ENCODE measurements around the gene ZNF511. TPM values are rescaled to one million over a fixed set of nuclear protein-coding genes. Genes with fewer than 3 reads are reported as not detected.

ZNF511 gene
- total RNA-seq, 4 donors from 2014 or later = 23.1 to 45.5 (median 30.0) TPM

DNA sequence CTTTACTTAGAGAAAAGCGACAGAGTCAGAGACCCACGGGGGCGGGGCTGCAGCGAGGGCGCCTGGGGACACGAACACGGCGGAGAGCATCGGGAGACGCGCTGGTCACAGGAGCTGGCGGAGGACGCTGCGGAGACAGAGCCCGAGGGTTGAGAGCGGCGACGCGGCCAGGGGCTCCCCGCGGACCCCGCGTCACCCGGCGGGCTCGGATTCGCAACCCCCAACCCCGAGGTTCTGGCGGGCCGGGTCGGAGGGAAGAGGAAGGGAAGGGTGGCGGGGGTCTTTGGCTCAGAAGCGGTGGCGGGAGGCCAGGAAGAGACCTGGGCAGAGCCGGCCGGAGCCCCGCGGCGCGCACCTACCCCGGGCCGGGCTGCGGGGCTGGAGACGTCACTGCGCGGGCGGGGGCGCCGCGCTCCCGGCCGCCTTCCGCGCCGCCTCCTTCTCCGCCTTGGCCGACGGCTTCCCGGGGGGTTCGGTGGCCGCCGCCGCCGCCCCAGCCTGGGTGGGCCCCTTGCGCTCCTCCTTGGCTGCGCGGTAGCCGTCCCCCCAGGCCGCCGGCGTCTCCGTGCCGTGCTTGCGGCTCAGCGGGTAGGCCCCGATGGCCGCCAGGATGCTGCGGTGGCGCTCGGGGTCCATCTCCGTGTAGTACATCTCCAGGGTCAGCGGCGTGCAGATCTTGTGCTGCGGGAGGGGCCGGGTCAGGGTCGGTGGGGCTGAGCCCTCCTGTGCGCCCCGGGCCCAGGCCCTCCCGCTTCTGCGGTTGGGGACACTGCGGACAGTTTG, 16.9 kb downstream of the ZNF511 start:
- peaks cover 18 to 28% of the 10 kb centered on the region in 2 donors for H3K27me3 ChIP-seq
- no peak for TF ChIP-seq POLR2A (IDR thresholded peaks at IDR 0.05)
- TF ChIP-seq, protein P1, sequence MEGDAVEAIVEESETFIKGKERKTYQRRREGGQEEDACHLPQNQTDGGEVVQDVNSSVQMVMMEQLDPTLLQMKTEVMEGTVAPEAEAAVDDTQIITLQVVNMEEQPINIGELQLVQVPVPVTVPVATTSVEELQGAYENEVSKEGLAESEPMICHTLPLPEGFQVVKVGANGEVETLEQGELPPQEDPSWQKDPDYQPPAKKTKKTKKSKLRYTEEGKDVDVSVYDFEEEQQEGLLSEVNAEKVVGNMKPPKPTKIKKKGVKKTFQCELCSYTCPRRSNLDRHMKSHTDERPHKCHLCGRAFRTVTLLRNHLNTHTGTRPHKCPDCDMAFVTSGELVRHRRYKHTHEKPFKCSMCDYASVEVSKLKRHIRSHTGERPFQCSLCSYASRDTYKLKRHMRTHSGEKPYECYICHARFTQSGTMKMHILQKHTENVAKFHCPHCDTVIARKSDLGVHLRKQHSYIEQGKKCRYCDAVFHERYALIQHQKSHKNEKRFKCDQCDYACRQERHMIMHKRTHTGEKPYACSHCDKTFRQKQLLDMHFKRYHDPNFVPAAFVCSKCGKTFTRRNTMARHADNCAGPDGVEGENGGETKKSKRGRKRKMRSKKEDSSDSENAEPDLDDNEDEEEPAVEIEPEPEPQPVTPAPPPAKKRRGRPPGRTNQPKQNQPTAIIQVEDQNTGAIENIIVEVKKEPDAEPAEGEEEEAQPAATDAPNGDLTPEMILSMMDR (IDR thresholded peaks at IDR 0.05) = no peak
- no peaks in the 10 kb centered on the region for H3K36me3 ChIP-seq
- peaks cover 0 to 4% of the 10 kb centered on the region in 2 donors for H3K4me1 ChIP-seq
- H3K27ac ChIP-seq = no peak overlapping the region
- no peaks in the 10 kb centered on the region for H3K9me3 ChIP-seq
- DNase-seq = no peak
- peak overlapping the region in 1 of 2 donors; percentile 14 for H3K4me3 ChIP-seq
- intact Hi-C loops (cut with DNase I; ENCODE audit: low total_unique reads) = no loop called here

DNA sequence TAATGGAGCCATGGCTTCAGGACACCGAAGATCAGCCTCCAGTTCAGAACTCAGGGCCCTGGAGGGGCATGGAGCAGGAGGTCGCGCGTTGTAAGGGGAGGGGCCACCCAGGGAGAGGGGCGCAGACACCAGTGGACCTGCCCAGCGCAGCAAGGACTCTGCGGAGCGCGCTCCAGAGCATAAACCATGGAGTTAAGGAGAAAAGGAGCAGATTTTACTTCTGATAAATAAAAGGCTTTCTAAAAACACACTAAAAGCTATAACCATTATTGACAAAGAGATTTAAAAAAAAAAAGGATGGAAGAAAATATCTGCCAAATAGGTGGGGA, 17.5 kb downstream of the ZNF511 start:
- Histone ChIP-seq H3K27ac (no peak overlapping the region), H3K27me3 (peaks cover 18 to 28% of the 10 kb centered on the region in 2 donors)
- TF ChIP-seq, protein P1 (IDR thresholded peaks at IDR 0.05) = no peak
- no peak for TF ChIP-seq POLR2A (IDR thresholded peaks at IDR 0.05)

DNA sequence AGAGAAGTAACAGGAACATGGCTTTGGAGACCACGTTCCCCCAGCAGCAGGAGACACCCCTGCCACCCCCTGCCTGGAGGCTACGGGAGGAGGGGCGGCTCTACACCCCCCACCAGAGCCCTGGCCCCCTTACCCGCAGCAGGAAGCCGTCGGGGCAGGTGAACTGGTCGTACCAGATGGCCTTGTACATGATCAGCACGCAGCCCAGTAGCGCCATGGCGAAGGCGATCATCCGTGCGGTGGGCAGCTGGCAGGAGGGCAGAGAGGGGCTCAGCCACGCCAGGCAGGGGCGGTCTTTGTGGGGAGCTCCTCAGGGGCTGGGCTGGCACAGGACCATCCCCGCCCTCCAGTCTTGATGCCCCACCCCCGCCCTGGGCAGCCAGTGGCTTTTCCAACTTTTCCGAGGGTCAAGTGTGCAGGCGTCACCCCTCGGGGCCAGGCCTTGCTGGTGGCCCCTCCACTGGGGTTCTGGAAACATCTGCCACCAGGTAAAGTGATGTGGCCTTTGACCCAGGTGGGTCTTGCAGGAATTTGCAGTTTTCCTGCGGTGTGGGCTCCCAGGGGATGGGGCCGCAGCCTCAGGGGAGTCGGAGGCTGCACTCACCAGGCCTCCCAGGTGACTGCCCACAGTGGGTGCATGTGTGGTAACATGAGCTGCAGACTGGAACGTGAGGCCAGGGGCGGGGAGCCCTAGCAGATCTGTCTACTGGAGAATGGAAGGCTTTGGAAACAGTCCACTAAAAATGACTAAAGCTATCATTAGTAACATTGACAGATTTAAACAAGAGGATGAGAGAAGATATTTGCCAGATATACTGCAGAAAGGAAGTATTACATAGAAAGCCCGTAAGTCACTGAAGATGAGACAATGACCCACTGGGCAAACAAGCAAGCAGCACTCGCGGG, 18.3 kb downstream of the ZNF511 start:
- intact Hi-C loops (cut with DNase I; ENCODE audit: low total_unique reads) = no loop called here
- Histone ChIP-seq H3K27me3 (peaks cover 18 to 28% of the 10 kb centered on the region in 2 donors), H3K4me3 (no peak overlapping the region), H3K9me3 (no peaks in the 10 kb centered on the region), H3K36me3 (no peaks in the 10 kb centered on the region), H3K27ac (no peak overlapping the region), H3K4me1 (peaks cover 0 to 4% of the 10 kb centered on the region in 2 donors)
- no peak for TF ChIP-seq POLR2A (IDR thresholded peaks at IDR 0.05)
- TF ChIP-seq, protein P1 (IDR thresholded peaks at IDR 0.05) = no peak
- DNase-seq = no peak

More for the DNA sequence above, 17.5 kb downstream of the ZNF511 start:
- H3K4me3 ChIP-seq = no peak overlapping the region
- H3K36me3 ChIP-seq = no peaks in the 10 kb centered on the region
- intact Hi-C loops (cut with DNase I; ENCODE audit: low total_unique reads) = no loop called here
- peaks cover 0 to 4% of the 10 kb centered on the region in 2 donors for H3K4me1 ChIP-seq
- no peaks in the 10 kb centered on the region for H3K9me3 ChIP-seq
- DNase-seq = no peak

DNA sequence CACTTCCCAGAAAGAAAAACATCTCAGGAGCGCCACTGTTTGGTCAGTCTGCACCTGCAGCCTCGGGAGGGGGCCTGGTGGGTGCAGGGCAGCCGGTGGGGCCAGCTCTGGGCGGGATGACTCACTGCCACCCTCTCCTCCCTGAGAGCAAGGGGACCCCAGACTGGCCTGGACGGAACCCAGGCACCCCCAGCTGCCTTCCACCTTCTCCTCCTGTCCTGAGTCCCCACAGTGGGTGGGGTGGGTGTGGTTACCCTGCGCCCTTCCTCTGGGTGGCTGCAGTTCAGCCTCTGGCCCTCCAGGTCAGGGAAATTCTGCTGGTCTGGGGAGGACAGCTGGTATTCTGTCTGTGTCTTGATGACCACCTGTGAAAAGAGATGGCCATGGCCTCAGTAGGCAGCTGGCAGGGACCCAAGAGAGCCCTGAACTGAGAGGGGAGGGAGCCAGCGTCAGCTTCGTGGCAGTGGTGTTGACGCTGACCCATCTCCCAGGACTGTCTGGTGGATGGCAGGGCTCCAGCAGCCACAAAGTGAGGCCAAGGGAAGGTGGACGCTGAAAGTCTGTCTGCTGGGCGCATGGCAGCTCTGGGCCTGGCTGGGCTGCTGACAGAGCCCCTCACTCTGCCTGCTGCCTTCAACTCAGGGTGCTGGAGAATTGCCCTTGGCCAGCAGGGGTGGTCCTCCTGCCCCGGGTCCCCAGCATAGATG, 19.1 kb downstream of the ZNF511 start:
- no peak for TF ChIP-seq POLR2A (IDR thresholded peaks at IDR 0.05)
- TF ChIP-seq, protein P1 (IDR thresholded peaks at IDR 0.05) = no peak
- H3K4me1 ChIP-seq = peaks cover 0 to 4% of the 10 kb centered on the region in 2 donors
- H3K9me3 ChIP-seq = no peaks in the 10 kb centered on the region
- H3K36me3 ChIP-seq = no peaks in the 10 kb centered on the region
- DNase-seq = no peak
- H3K4me3 ChIP-seq = no peak overlapping the region
- H3K27me3 ChIP-seq = peaks cover 18 to 30% of the 10 kb centered on the region in 2 donors
- H3K27ac ChIP-seq = no peak overlapping the region
- intact Hi-C loops (cut with DNase I; ENCODE audit: low total_unique reads) = no loop called here

All from uterus (tissue), 4 donors.